HepG2 (cell line): Measurements from ENCODE around the gene ZSCAN1. TPM values are rescaled to one million over a fixed set of nuclear protein-coding genes. Genes with fewer than 3 reads are reported as not detected.

Experiments
- BRD4 ChIP-seq: sonication (generic); formaldehyde crosslinking; IDR thresholded peaks from 2 replicates; pipeline ENCODE4 v1.4.0; 2020; ENCODE audit warnings: missing genetic modification reagents
- BRF2 ChIP-seq: sonication (generic); formaldehyde crosslinking; IDR thresholded peaks from 2 replicates; pipeline ENCODE4 v1.8.1; 2022; ENCODE audit warnings: mild to moderate bottlenecking, missing genetic modification reagents
- CERS6 ChIP-seq: sonication (generic); formaldehyde crosslinking; IDR thresholded peaks from 2 replicates; pipeline ENCODE4 v1.5.0; 2020; ENCODE audit warnings: missing genetic modification reagents
- GATAD1 ChIP-seq: IDR thresholded peaks from 2 replicates; pipeline ENCODE4 v1.6.1; 2016; ENCODE audit warnings: missing genetic modification reagents, missing compliant biosample characterization
- HNRNPUL1 ChIP-seq: fragments of 200-400 bp; formaldehyde crosslinking; IDR thresholded peaks from 2 replicates; pipeline ENCODE4 v1.6.1; 2017; ENCODE audit warnings: low read depth, mild to moderate bottlenecking, low read length, moderate library complexity
- NCOA2 ChIP-seq: sonication (generic); formaldehyde crosslinking; IDR thresholded peaks from 2 replicates; pipeline ENCODE4 v1.8.0; 2022; ENCODE audit warnings: inconsistent platforms
- RNF219 ChIP-seq: sonication (generic); formaldehyde crosslinking; IDR thresholded peaks from 2 replicates; pipeline ENCODE4 v1.5.0; 2020; ENCODE audit warnings: mild to moderate bottlenecking, missing genetic modification reagents
- SP140L ChIP-seq: sonication (generic); formaldehyde crosslinking; IDR thresholded peaks from 2 replicates; pipeline ENCODE4 v1.4.0; 2020; ENCODE audit warnings: missing genetic modification reagents, borderline replicate concordance
- SP2 ChIP-seq: sonication (generic); formaldehyde crosslinking; IDR thresholded peaks from 2 replicates; pipeline ENCODE4 v1.5.1; 2020; ENCODE audit warnings: mild to moderate bottlenecking, missing genetic modification reagents
- SPEN ChIP-seq: sonication (generic); formaldehyde crosslinking; IDR thresholded peaks from 2 replicates; pipeline ENCODE4 v1.5.1; 2020; ENCODE audit warnings: low read depth, mild to moderate bottlenecking, missing genetic modification reagents
- TFAP4 ChIP-seq: sonication (generic); IDR thresholded peaks from 2 replicates; pipeline ENCODE4 v1.6.1; 2016; ENCODE audit warnings: low read depth, borderline replicate concordance
- ZBTB25 ChIP-seq: IDR thresholded peaks from 2 replicates; pipeline ENCODE4 v1.6.1; 2018; ENCODE audit warnings: missing genetic modification reagents
- ZGPAT ChIP-seq: IDR thresholded peaks from 2 replicates; pipeline ENCODE4 v1.6.1; 2016; ENCODE audit warnings: mild to moderate bottlenecking
- ZNF121 ChIP-seq: sonication (generic); formaldehyde crosslinking; IDR thresholded peaks from 2 replicates; pipeline ENCODE4 v1.5.0; 2020; ENCODE audit warnings: mild to moderate bottlenecking, missing genetic modification reagents
- ZNF335 ChIP-seq: sonication (generic); formaldehyde crosslinking; IDR thresholded peaks from 2 replicates; pipeline ENCODE4 v1.4.0; 2020; ENCODE audit warnings: missing genetic modification reagents
- ZNF44 ChIP-seq: sonication (generic); formaldehyde crosslinking; IDR thresholded peaks from 2 replicates; pipeline ENCODE4 v1.5.1; 2020; ENCODE audit warnings: mild to moderate bottlenecking, missing genetic modification reagents
- ZNF451 ChIP-seq: sonication (generic); formaldehyde crosslinking; IDR thresholded peaks from 2 replicates; pipeline ENCODE4 v1.5.0; 2020; ENCODE audit warnings: mild to moderate bottlenecking, missing genetic modification reagents
- ZNF501 ChIP-seq: sonication (generic); formaldehyde crosslinking; IDR thresholded peaks from 2 replicates; pipeline ENCODE4 v1.5.1; 2020; ENCODE audit warnings: mild to moderate bottlenecking, moderate library complexity, missing genetic modification reagents
- ZNF513 ChIP-seq: sonication (generic); formaldehyde crosslinking; conservative IDR thresholded peaks from 2 replicates; pipeline ENCODE4 v1.5.0; 2020; ENCODE audit warnings: missing genetic modification reagents
- ZSCAN12 ChIP-seq: sonication (generic); formaldehyde crosslinking; IDR thresholded peaks from 2 replicates; pipeline ENCODE4 v1.9.0; 2021; ENCODE audit warnings: mild to moderate bottlenecking, missing genetic modification reagents
- polyA plus RNA-seq, 8 experiments: library from polyadenylated mRNA; depleted of rRNA in 3 of 8; stranded (reverse) in 7 of 8; unstranded in 1 of 8; fragments of >200 nt; fragmentation: Illumina TruSeq in 4 of 8; extraction: Trizol in 4 of 8; gene quantifications; 2 replicates each; pipeline versions ENCODE4 v1.2.1 to v1.2.3, GENCODE V29; 2011 to 2016; ENCODE audit warnings: low read depth in 4 of 8, missing spikeins in 1 of 8, mixed read lengths in 1 of 8; ENCODE audit not compliant: insufficient read depth in 1 of 8
- total RNA-seq, 5 experiments: library from RNA; depleted of rRNA; stranded (reverse); fragments of >200 nt; fragmentation: Illumina TruSeq; extraction: Trizol; gene quantifications; 2 replicates each; pipeline ENCODE4 v1.2.3, GENCODE V29; 2016; ENCODE audit warnings: low read depth in 1 of 5

ZSCAN1 gene
- total and polyA plus RNA-seq, 2 of the 13 experiments (the other 11 are each of a cell fraction or from before 2014, with no cell fraction given): not detected

GRCh38 chr19:58001895-58002369 is 31.9 kb upstream of the ZSCAN1 start (continued):
- TF ChIP-seq ZNF513 (CRISPR knock-in tag) (no peak), ZNF451 (CRISPR knock-in tag) (no peak), ZNF121 (CRISPR knock-in tag) (peak; percentile 66; the same call in 1 of the 2 replicates), BRD4 (no peak), NCOA2 (CRISPR knock-in tag) (no peak), SPEN (no peak), ZGPAT (CRISPR knock-in tag) (no peak), ZNF44 (no peak), ZNF501 (CRISPR knock-in tag) (no peak), TFAP4 (no peak), BRF2 (CRISPR knock-in tag) (peak; percentile 13; the same call in 1 of the 2 replicates), RNF219 (CRISPR knock-in tag) (no peak), SP140L (no peak), CERS6 (CRISPR knock-in tag) (no peak), ZBTB25 (CRISPR knock-in tag) (peak; percentile 16; the same call in 1 of the 2 replicates), ZNF335 (CRISPR knock-in tag) (no peak), GATAD1 (CRISPR knock-in tag) (no peak), SP2 (CRISPR knock-in tag) (no peak), HNRNPUL1 (no peak), ZSCAN12 (CRISPR knock-in tag) (no peak)
